GM21390 (cell line): ENCODE results near the gene GLRA3.
"Not testable (repeated sequence)": the region's sequence is repeated elsewhere in the genome, so short reads cannot be mapped to it uniquely, and the experiment has no call there.

Source experiments
- ATAC-seq: cut with Tn5 transposase; IDR thresholded peaks from one replicate; pipeline ENCODE4 v1.9.1; 2021; ENCODE audit not compliant: unreplicated experiment

GLRA3 gene

GRCh38 chr4:174669270-174669669 lies 159.8 kb downstream of the GLRA3 start:
- no peak for ATAC-seq

- ATAC-seq = no peak
Observed at GRCh38 chr4:174665799-174666198, 163.2 kb downstream of the GLRA3 start.

DNA sequence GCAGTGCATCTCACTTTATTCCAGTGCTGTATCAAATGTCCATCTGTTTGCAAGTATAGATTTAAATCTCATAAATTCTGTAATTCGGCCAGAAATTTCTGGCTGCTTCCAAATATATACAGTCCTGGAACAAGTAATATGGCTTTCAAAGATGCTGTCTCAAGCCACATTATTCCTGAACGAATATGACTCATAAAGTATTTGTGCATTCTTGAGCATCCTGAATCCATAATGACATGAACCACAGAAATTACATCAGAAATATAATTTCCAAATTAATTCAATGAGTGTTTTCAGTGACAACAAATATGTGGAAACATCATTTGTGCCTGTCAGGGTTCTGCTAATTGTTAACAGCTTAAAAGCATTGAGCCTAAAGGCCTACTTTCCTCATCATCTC lies 165.8 kb downstream of the GLRA3 start:
- ATAC-seq = no peak

DNA sequence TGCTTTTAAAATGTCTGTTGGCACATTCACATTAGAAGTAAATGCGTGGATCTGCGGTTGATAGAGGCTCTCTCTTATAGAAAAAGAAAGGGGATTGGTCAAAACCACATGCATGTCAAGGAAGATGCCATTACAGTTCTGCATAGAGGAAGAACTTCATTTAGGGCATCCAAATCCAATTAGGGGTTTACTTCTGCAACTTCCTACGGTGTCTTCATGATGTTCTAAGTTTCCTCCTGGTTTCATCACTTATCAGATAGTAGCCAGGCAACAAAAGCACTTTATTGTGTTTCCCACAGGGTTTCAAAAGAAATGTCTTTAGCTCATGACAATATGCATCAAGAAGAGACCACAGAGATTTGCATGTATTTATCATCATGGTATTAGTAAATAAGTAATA lies 170.8 kb downstream of the GLRA3 start:
- no peak for ATAC-seq

- ATAC-seq = no peak
Observed at GRCh38 chr4:174657472-174657871, 171.6 kb downstream of the GLRA3 start.

DNA sequence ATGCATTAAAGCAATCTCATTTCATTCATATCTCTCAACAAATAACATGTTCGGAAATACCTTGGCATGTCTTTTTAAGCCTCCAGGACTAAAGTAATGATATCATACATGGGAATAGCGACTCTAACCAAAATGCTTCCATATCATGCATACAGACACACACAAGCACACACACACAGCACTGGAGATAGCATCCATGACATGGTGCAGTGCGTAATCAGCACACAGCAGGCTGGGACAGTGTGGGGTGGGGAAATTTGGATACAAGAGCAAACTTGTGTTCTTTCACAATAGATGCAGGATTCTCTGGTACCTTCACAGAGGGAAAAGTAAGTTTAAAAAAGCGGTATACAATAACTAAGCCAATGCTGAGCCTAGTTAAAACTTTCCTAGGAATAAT lies 174.4 kb downstream of the GLRA3 start:
- ATAC-seq = no peak

DNA sequence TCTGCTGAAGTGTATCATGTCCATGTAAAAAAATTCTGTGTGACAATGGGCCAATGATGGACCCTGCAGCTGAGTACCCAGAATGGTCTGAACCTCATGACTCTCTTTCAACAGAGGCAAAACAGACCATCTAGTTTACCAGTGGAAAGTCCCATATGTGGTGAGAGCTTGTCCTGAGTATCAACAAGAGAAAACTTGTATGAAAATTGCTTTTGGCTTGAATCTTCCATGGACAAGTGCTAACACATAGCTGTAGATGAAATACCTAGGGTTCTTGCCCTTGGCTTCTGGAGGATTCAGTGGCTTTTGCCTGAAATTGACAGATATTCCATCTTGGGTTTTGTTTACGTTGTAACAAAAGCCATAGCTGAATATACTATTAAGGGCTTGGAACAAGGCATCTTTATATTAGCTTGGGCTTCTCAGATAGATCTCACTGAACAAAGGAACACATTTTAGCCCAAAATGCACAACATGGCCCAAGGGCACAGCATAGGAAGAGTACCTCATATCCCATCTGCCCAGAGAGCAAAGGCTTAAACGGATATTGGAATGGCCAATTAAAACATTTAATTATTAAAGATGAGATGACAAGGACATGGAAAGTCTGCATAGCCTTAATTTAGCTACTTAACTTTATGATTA lies 178.2 kb downstream of the GLRA3 start:
- no peak for ATAC-seq

DNA sequence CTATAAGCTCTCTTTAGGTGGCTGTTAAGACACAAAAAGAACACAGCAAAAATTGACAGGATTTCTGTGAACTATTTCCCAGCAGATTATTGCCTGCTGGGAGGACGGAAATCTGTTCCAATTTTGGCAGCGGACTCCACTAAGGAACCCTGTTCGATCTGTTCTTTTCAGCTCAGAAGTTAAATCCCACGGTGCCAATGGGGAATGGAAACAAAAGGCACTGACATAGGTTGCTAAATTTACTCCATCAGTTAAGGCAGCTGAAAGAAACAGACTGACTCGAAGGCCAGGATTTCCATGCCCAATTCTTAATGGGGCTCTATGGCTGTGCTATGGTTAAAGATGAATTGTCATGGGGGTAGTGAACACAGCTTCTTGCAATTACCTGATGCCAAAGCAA lies 180.2 kb downstream of the GLRA3 start:
- ATAC-seq = no peak

DNA sequence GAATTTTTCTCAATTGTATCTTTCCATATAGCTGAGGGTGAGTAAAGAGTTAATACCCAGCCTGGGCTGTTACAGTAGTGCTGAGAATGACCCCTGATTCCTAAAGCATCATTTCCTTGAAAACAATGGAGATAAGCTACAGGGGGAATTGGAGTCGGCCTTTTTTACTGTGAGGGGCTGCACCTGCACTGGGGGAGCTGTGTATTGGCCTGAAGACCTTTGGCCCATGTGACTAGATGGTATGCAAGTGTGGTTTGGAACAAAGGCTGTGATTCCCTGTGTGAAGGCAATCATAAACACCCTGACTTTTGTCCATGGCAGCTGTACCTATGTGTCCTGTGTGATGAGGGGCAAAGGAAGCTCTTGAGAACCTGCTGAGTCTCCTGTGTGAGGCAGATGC lies 182.7 kb downstream of the GLRA3 start:
- no peak for ATAC-seq

- ATAC-seq = no peak
Observed at GRCh38 chr4:174640146-174640545, 188.9 kb downstream of the GLRA3 start.

DNA sequence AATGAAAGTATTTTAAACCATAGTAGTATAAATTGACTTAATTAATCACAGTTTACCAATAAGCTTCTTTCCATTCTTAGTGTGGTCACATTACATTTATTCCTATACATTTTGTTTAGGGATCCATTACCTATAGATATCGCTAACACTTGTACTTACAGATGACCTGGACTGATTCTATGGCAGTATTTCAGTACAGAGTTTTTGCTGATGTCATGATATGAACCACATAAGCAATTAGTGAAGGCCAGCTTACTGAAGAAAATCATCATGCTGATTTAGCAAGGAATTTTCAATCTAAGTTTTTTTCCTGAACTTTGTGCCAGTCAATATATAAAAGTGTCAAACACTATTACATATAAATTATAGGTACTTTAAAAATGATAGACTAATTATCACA lies 193.3 kb downstream of the GLRA3 start:
- no peak for ATAC-seq

- ATAC-seq = no peak
Observed at GRCh38 chr4:174633399-174633798, 195.6 kb downstream of the GLRA3 start.

- peak; percentile 68 for ATAC-seq
Observed at GRCh38 chr4:174631901-174632758, 196.9 kb downstream of the GLRA3 start.

- ATAC-seq = not testable (repeated sequence)
Observed at GRCh38 chr4:174629907-174630450, 199.1 kb downstream of the GLRA3 start.

GRCh38 chr4:174629265-174629664 lies 199.8 kb downstream of the GLRA3 start:
- ATAC-seq = no peak

GRCh38 chr4:174628191-174628590 lies 200.9 kb downstream of the GLRA3 start:
- ATAC-seq = no peak

DNA sequence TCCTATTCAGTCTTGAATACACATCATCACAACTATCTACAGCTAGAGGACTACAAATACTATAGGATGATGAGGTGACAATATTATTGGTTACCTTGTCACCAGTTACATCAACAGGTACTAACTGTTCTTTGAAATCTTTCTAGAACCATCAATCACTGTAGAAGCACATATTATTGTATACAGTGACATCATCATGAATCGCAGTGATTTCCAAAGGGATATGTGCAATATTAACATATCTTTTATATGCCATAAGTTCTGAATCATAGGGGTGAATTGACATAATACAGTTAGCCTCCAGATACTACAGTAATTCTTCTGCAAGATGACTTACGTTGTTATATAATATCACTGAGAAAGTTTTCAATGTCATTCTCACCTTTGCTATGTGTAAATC lies 201.6 kb downstream of the GLRA3 start:
- no peak for ATAC-seq

- ATAC-seq = peak; percentile 48
Observed at GRCh38 chr4:174626342-174627008, 202.6 kb downstream of the GLRA3 start.

DNA sequence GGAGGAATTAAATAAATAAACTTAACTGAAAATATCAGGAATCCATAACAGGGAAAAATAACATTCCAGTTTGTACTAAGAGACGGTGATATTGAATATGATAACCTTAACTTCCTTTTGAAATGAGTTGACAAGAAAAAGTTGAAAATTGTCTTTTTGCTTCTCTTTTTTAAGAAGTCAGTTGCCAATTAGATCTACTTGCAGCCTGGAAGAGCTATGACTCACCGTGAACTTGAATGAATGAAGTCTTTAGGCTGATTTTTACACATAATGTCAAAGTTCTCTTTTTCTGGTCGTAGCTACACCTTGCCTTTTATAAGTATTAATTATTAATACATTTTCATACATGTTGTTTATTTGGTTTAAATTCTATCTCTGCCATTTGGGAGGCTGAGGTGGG lies 212.4 kb downstream of the GLRA3 start:
- no peak for ATAC-seq

DNA sequence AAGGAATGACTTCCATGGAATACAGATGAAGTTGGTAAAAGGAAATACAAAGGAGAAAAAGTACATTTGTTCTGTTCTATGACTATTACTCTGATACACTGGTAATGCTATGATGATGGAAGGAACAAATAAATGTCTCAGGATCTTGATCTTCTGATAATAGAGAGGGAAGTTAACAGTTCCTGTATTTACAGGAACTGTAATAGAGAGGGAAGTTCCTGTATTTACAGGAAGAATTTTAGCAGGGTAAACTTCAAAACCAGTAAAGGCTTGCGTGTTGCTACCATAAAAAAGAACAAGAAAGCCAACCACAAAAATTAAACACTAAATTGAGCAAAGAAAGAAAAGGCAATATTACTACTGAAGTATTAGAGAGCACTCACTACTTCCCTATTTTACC lies 215.1 kb downstream of the GLRA3 start:
- ATAC-seq = no peak

DNA sequence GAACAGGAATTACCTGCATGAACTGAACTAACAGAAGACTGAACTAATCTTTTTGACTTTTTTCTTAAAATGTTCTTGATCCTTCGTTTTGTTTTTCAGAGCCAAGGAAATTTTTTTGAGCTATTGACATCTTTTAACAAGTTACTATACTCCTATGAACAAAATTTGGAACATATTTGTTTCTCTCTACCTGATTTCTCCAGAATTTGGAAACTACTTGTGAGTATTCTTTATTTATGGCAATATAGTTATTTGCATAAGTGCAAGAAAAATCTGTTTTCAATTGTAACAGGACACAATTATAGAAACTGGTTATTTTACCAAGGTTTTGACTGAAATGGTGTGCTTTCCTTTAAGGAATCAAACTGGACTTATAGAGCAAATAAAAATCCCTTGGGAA lies 217.3 kb downstream of the GLRA3 start:
- ATAC-seq = no peak

GRCh38 chr4:174607792-174608191 lies 221.3 kb downstream of the GLRA3 start:
- no peak for ATAC-seq
